HEK293 (cell line): ENCODE results near the gene ERCC2.

ENCODE experiments used
- GLI4 ChIP-seq: fragments of 450-650 bp; formaldehyde crosslinking; IDR thresholded peaks from 2 replicates; pipeline ENCODE4 v1.5.1; 2016; ENCODE audit warnings: missing biosample characterization, missing genetic modification characterization
- MYNN ChIP-seq: fragments of 450-650 bp; formaldehyde crosslinking; IDR thresholded peaks from 2 replicates; pipeline ENCODE4 v1.5.1; 2016; ENCODE audit warnings: missing biosample characterization, missing genetic modification characterization, borderline replicate concordance
- MZF1 ChIP-seq: fragments of 450-650 bp; formaldehyde crosslinking; IDR thresholded peaks from 2 replicates; pipeline ENCODE4 v1.5.1; 2017; ENCODE audit warnings: missing biosample characterization, missing genetic modification characterization, borderline replicate concordance
- REST ChIP-seq: fragments of 450-650 bp; formaldehyde crosslinking; IDR thresholded peaks from 2 replicates; pipeline ENCODE4 v1.5.1; 2016; ENCODE audit warnings: missing biosample characterization, missing genetic modification characterization
- ZNF121 ChIP-seq: fragments of 450-650 bp; formaldehyde crosslinking; IDR thresholded peaks from 2 replicates; pipeline ENCODE4 v1.5.1; 2016; ENCODE audit warnings: missing biosample characterization, missing genetic modification characterization
- ZNF239 ChIP-seq: fragments of 450-650 bp; formaldehyde crosslinking; IDR thresholded peaks from 2 replicates; pipeline ENCODE4 v1.5.1; 2016; ENCODE audit warnings: missing biosample characterization, missing genetic modification characterization
- ZNF416 ChIP-seq: fragments of 450-650 bp; formaldehyde crosslinking; IDR thresholded peaks from 2 replicates; pipeline ENCODE4 v1.5.1; 2016; ENCODE audit warnings: missing biosample characterization, missing genetic modification characterization
- ZNF76 ChIP-seq: fragments of 450-650 bp; formaldehyde crosslinking; IDR thresholded peaks from 2 replicates; pipeline ENCODE4; 2016; ENCODE audit warnings: low read depth, missing biosample characterization, missing genetic modification characterization, borderline replicate concordance
- ZNF776 ChIP-seq: fragments of 450-650 bp; formaldehyde crosslinking; IDR thresholded peaks from 2 replicates; pipeline ENCODE4 v1.5.0; 2017; ENCODE audit warnings: missing biosample characterization, missing genetic modification characterization, borderline replicate concordance
- TF ChIP-seq, protein P1 (sequence below): fragments of 450-650 bp; IDR thresholded peaks from 2 replicates; pipeline ENCODE4 v1.5.1; 2018; ENCODE audit warnings: missing biosample characterization, missing genetic modification characterization
- TF ChIP-seq, protein P2 (sequence below): fragments of 450-650 bp; formaldehyde crosslinking; IDR thresholded peaks from 2 replicates; pipeline ENCODE4 v1.5.1; 2016; ENCODE audit warnings: missing biosample characterization, missing genetic modification characterization
- TF ChIP-seq, protein P3 (sequence below): fragments of 450-650 bp; IDR thresholded peaks from 2 replicates; pipeline ENCODE4 v1.5.1; 2018; ENCODE audit warnings: missing biosample characterization, mild to moderate bottlenecking, missing genetic modification characterization
- TF ChIP-seq, protein P4 (sequence below): fragments of 450-650 bp; formaldehyde crosslinking; IDR thresholded peaks from 2 replicates; pipeline ENCODE4 v1.5.1; 2017; ENCODE audit warnings: missing biosample characterization, missing genetic modification characterization

- TF ChIP-seq, protein P1, sequence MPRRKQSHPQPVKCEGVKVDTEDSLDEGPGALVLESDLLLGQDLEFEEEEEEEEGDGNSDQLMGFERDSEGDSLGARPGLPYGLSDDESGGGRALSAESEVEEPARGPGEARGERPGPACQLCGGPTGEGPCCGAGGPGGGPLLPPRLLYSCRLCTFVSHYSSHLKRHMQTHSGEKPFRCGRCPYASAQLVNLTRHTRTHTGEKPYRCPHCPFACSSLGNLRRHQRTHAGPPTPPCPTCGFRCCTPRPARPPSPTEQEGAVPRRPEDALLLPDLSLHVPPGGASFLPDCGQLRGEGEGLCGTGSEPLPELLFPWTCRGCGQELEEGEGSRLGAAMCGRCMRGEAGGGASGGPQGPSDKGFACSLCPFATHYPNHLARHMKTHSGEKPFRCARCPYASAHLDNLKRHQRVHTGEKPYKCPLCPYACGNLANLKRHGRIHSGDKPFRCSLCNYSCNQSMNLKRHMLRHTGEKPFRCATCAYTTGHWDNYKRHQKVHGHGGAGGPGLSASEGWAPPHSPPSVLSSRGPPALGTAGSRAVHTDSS, result no peak
- no peak for TF ChIP-seq REST (tag by site-specific recombination)
- TF ChIP-seq, protein P2, sequence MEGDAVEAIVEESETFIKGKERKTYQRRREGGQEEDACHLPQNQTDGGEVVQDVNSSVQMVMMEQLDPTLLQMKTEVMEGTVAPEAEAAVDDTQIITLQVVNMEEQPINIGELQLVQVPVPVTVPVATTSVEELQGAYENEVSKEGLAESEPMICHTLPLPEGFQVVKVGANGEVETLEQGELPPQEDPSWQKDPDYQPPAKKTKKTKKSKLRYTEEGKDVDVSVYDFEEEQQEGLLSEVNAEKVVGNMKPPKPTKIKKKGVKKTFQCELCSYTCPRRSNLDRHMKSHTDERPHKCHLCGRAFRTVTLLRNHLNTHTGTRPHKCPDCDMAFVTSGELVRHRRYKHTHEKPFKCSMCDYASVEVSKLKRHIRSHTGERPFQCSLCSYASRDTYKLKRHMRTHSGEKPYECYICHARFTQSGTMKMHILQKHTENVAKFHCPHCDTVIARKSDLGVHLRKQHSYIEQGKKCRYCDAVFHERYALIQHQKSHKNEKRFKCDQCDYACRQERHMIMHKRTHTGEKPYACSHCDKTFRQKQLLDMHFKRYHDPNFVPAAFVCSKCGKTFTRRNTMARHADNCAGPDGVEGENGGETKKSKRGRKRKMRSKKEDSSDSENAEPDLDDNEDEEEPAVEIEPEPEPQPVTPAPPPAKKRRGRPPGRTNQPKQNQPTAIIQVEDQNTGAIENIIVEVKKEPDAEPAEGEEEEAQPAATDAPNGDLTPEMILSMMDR (tag by site-specific recombination), result no peak
- TF ChIP-seq ZNF76 (tag by site-specific recombination), result no peak
- no peak for TF ChIP-seq GLI4
- TF ChIP-seq MYNN, result no peak
- TF ChIP-seq ZNF121 (tag by site-specific recombination), result no peak
- TF ChIP-seq, protein P3, sequence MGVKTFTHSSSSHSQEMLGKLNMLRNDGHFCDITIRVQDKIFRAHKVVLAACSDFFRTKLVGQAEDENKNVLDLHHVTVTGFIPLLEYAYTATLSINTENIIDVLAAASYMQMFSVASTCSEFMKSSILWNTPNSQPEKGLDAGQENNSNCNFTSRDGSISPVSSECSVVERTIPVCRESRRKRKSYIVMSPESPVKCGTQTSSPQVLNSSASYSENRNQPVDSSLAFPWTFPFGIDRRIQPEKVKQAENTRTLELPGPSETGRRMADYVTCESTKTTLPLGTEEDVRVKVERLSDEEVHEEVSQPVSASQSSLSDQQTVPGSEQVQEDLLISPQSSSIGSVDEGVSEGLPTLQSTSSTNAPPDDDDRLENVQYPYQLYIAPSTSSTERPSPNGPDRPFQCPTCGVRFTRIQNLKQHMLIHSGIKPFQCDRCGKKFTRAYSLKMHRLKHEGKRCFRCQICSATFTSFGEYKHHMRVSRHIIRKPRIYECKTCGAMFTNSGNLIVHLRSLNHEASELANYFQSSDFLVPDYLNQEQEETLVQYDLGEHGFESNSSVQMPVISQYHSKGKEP (tag by site-specific recombination), result no peak
- TF ChIP-seq ZNF416 (tag by site-specific recombination), result no peak
- TF ChIP-seq MZF1 (tag by site-specific recombination), result no peak
- TF ChIP-seq, protein P4, sequence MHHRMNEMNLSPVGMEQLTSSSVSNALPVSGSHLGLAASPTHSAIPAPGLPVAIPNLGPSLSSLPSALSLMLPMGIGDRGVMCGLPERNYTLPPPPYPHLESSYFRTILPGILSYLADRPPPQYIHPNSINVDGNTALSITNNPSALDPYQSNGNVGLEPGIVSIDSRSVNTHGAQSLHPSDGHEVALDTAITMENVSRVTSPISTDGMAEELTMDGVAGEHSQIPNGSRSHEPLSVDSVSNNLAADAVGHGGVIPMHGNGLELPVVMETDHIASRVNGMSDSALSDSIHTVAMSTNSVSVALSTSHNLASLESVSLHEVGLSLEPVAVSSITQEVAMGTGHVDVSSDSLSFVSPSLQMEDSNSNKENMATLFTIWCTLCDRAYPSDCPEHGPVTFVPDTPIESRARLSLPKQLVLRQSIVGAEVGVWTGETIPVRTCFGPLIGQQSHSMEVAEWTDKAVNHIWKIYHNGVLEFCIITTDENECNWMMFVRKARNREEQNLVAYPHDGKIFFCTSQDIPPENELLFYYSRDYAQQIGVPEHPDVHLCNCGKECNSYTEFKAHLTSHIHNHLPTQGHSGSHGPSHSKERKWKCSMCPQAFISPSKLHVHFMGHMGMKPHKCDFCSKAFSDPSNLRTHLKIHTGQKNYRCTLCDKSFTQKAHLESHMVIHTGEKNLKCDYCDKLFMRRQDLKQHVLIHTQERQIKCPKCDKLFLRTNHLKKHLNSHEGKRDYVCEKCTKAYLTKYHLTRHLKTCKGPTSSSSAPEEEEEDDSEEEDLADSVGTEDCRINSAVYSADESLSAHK (tag by site-specific recombination), result no peak
- no peak for TF ChIP-seq ZNF239
- no peak for TF ChIP-seq ZNF776
These were observed 19.8 kb downstream of the ERCC2 start for GRCh38 chr19:45350477-45351058.
